GM19351 (cell line): ENCODE measurements around the gene PPP2R5C.

ENCODE experiments used
- ATAC-seq: cut with Tn5 transposase; IDR thresholded peaks from one replicate; pipeline ENCODE4 v1.9.1; 2021; ENCODE audit warnings: mild to moderate bottlenecking, moderate library complexity; ENCODE audit not compliant: unreplicated experiment

The PPP2R5C gene

DNA sequence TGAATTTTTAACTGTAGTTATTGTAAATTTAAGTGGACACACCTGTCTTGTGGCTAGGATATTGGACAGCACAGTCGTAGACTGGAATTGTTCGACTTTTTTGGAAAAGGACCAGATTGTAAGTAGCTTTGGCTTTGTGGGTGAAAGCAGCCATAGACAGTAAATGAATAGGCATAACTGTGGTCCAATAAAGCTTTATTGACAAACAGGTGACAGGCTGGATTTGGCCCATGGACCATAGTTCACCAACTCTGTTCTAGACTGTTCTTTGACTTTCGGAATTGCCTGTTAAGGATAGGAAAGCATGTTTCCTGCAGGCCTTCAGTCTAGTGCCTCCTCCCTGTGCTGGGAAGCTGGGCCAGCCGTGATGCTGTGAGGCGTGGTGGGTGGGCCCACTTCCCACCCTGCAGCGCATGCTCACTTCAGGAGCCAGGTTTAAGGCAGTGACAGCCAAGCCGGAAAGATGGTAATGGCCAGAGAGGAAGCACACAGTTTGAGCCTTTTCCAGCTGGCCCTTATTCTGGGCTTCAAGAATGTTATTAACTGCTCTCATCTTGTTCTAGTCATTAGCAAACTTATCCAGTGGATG, 51.8 kb downstream of the PPP2R5C start:
- ATAC-seq: no peak

DNA sequence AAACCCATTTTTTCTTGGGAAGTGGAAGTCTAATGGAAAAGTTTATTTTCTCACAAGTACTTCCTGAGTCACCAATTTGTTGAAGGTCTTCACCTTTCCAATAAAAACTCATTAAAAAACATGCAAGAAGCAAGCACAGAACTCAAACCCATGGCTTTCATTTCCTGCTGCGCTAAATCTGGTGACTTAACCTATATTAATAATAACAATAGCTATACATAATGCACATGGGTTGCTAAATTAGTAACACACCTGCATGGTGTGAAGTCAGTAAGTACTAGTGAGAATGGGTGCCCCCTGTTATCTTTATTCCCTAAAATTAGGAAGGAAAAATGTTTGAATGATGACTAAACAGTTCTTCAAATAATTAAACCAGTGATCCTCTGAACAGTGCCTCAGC, 52.3 kb downstream of the PPP2R5C start:
- no peak for ATAC-seq

DNA sequence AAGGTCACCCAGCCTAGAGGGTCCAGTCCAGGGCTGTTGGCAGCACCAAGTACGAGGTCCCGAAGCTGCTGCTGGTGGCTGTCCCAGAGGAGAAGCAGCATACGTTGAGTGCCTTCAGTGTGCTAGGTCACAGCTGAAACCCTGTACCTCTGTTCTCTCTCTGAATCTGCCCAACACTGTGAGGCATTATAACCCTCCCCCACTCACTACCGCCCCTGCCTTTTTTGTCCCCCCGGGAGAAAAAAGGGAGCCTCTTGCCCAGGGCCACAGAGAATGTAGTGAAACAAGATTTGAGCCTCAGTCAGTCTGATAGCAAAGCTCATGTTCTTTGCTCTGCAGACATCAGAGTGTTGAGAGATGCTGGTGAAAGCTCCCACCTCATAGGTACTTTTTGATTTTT, 53.4 kb downstream of the PPP2R5C start:
- ATAC-seq: no peak

DNA sequence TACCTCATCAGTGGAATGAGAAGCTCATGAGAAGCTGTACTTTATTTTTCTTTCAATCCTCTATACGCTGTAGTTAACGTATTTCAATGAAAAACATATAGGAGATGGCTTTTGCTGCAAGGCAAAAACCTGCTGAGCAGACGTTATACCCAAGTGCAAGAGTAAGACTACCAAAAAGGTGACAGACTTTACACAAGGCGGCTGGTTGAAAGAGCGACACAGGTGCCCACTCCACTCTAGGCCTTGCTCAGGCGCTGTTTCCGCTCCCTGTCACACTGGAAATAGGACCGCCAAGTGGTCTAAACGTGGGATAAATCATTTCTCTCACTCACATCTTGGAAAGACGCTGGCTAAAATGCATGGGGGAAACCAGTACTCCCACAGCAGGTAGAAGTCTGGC, 54.5 kb downstream of the PPP2R5C start:
- no peak for ATAC-seq

DNA sequence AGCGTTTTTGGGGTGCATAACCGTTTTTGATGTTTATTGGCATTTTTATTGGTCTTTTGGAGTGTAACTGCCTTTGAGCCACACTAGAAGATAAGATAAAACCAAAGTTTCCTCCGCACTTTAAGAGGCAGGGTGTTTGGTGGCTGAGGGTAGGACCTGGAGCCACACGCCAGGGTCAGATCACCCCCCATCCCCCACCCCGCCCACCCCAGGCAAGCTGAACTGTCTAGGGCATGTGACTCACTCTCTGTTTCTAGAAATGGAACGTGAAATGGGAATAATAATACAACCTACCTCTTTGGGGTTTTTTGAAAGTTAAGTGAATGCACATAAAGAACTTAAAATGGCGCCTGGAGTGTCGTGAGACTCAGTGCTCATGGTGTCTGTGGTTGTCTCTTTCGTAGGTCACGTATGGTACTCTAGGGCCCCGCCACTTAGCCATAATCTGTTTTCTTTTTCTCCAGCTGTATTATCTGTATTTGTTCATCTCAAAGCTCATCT, 56.0 kb downstream of the PPP2R5C start:
- no peak for ATAC-seq

DNA sequence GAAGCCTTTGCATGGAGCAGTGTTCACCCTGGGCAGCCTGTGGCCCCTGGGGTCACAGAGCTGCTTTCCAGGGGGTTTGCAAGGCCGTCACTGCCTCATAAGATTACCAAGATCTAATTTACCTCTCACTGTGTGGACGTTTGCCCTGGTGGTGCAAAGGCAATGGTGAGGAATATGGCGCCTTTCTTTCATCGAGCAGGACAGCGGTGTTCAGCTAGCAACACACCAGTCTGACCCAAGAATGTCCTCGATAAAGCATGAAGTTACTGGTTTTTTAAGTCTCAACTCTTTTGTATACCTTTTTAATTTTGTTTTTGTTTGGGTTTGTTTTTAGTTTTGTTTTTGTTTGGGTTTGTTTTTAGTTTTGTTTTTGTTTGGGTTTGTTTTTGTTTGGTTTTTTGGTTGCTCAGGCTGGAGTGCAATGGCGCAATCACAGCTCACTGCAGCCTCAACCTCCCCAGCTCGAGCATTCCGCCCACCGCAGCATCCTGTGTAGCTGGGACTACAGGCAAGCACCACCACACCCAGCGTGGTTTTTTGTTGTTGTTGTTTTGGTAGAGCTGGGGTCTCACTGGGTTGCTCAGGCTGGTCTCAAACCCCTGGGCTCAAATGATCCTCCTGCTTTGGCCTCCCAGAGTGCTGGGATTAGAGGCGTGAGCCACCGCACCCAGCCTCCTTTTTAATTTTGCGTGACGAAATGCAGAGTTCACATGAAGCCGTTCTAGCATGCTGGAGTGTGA, 57.9 kb downstream of the PPP2R5C start:
- ATAC-seq: no peak

DNA sequence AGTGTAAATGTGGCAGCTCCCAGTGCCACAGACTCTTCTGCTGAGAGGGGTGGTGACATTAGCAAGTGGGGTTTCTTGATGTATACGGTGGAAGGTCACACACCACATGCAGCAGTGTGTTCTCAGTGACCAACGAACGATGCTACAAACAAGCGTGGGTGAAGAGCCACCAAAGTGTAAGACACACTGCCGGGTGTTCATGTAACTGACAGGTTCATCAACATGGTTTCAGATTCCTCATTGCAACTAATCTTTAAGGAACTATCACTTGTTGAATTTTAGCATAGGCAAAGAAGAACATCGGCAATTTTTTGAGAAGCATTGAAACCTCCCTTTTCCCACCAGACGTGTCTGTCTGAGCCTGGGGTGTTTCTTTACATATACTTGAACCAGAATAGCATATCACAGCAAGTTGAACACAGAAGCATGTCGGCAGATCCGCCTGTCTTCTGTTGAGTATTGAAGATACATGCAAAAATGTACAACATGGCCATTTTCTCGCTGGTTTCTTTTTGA, 58.8 kb downstream of the PPP2R5C start:
- ATAC-seq: peak; percentile 29

DNA sequence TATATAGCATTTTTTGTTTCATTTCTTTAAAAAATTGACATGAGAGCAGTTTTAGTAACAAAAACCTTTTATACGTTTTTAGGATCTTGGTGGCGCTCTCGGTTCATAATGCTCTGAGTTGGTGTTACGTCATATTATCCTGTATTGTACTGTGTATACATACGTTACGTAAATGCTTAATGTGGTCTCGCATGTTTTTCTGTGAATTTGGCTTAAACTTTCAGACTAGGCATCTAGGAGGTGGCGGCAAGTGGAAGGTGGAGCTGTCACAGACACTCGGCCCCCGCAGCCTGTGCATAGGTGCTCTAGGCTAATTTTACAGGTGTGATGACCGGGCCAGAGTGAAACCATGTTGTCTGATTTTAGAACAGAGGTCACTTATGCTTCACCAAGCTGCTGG, 60.0 kb downstream of the PPP2R5C start:
- no peak for ATAC-seq

DNA sequence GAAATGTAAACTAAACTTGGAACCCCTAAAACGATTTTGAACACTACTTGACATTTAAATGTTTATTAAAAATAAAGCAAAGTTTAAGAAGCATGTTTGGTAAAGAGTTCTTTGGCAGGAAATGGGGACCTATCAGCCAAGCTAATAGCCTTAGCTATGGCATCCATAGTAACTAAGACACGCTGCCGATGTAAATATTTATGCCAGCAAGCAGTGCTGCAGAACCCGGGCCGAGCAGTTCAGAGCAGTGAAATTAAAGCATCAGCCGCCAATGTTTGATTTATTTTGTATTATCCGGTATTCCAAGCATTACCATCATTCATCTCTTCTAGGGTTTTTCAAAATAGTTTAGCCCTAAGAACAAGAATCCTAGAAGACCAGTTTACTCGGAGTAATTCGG, 61.6 kb downstream of the PPP2R5C start:
- no peak for ATAC-seq

DNA sequence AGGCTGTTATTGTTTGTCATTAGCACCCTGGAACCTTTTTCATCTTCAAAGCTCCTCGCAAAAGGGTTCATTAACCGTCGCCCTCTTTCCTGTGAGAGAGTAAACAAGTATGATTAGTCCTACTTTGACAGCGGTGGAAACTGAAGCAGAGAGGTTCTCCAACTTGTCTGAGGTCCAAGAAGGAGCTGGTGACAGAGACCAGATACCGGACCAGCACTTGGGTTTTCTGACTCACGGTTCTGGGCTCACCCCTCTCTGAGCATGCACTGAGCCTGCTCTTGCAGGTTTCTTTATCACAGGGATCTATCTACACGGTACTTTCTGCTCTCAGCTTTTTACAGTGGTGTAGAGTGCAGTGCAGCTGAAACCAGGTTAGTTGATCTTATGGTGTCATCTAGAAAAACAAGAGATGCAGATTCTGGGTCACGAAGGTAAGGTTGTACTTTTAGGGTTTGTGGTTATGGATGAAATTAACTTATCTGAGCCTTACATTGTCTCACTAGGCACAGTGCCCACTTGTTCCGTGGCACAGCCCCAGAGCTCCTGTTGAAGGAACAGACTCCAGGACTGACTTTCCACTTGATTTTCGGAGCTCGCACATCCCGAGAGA, 62.1 kb downstream of the PPP2R5C start:
- peak; percentile 57 for ATAC-seq

DNA sequence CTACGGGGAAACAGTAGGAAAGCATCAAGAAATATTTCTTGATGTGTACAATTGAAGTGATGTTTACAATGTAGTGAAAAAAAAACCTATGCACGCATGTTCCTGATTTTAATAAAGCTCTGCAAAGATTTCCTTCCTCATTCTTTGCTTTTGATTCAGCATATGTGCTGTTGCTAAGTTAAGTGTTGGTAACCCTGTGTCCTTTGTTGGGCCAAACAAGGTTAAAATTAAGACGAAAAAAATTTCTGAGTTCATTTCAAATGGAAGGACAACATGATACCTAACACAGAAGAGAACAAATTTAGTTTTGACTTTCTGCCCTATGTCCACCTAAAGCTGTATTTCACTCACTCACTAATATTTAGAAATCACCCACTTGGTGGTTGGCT, 62.8 kb downstream of the PPP2R5C start:
- peak; percentile 0 for ATAC-seq

DNA sequence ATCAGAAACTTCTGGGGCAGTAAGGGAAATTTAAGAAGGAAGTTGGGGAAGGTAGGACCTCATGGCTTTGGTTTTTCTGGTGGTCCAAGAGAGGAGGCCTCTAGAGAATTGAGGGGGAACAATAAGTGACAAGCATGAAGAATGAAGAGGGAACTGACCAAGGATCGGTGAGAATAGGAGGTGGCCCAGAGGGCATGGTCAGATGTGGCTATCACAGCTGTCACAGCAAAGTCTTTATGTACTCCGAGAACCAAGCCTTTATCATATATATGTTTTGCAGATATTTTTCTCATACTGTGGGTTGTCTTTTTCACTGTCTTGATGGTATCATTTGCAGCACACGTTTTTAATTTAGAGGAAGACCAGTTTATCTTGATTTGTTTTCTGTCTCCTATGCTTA, 64.3 kb downstream of the PPP2R5C start:
- ATAC-seq: no peak

DNA sequence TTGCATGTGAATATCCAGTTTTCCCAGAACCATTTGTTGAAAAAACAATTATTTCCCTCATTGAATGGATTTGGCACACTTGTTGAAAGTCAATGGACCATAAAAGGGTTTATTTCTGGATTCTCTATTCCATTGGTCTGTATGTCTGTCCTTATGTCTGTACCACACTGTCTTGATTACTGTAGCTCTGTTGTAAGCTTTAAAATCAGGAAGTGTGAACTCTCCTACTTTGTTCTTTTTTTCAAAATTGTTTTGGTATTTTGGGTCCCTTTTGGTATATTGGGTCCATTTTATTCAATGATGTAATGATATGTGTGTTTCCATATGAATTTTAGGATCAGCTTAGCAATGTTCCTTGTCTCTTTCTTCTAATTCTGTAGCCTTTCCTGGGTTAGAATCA, 64.8 kb downstream of the PPP2R5C start:
- no peak for ATAC-seq

DNA sequence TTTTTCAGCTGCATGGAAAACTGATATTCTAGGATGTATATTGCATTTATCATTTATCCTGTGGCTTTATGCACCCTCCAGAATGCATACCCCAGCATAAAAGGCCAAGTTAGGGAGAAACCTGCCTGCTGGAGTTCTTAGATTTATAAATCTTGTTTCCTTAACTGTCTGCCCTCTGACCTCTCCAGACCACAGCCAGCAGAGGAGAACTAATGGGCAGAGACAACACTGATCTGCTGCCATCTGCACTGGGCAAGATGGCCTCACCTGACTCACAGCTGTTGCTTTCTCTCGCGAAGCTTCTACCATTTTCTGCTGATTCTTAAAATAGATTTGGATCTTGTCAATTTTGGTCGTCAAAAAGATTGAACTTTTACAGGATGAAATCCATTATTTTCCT, 65.8 kb downstream of the PPP2R5C start:
- no peak for ATAC-seq

DNA sequence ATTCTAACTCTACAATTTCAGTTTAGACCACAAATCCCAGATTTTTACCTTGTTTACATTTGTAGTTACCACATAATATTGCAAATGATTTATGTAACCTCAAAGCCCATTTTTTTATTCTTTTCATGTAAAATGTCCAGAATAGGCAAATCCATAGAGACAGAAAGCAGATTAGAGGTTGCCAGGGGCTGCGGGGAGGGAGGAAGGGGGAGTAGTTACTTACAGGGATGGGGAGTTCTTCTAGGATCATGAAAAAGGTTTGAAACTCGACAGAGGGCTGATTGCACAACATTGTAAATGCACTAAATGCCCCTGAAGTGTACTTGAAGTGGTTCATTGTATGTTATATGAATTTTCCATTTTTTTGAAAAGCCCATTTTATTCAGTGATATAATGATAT, 66.5 kb downstream of the PPP2R5C start:
- ATAC-seq: no peak

DNA sequence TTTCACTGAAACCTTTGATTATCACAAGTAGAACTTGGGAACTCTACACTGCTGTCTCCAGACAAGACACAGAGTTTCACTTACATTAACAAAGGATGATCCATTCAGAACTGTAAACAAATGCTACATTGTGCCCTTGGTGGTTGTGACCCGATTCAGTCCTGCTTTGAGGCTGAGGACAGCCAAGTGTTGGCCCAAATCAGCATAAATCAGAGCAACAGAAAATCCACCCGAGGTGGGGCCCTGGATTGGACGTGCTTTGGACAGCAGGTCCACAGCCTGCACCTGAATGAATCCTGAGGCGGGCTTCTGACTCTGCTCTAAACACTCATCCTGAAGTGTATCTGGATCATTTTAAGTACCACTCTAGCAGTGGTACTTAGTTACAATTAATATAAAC, 68.8 kb downstream of the PPP2R5C start:
- ATAC-seq: no peak

DNA sequence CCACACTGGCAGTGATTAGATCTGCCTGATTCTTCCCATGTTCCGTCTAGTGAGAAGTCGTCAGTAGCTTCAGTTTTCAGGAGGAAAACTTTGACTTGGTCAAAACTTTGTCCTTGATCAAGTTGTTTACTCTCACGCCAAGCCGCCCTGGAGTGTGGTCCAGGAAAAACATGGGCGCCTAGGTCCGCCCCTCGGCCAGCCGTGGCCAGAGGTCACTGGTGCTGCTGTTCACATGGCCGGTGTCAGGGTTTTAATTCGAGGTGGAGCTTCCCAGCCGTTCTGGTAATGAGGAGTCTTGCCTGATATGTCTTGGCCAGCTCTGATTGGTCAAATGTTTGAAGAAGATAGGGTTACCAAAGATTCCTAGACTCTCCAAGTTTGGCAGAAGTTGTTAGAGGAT, 71.5 kb downstream of the PPP2R5C start:
- ATAC-seq: no peak

DNA sequence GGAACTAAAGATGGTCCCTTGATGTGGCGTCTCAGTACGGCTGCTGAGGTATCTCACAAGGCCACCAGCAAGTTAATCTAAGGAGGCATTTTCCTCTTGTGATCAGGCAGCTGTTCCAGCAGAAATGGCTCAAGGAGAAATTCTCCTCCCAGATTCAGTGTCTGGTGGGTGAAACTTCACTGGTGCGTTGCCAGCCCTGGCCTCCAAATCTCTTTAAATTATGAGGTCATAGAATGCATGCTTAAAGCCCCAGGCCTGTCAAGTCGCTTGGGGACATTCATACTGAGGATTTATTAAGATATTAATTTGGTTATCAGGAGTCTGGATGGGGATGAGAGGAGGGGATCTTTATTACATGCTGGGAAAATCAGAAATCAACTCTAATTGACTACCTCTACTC, 72.9 kb downstream of the PPP2R5C start:
- no peak for ATAC-seq

DNA sequence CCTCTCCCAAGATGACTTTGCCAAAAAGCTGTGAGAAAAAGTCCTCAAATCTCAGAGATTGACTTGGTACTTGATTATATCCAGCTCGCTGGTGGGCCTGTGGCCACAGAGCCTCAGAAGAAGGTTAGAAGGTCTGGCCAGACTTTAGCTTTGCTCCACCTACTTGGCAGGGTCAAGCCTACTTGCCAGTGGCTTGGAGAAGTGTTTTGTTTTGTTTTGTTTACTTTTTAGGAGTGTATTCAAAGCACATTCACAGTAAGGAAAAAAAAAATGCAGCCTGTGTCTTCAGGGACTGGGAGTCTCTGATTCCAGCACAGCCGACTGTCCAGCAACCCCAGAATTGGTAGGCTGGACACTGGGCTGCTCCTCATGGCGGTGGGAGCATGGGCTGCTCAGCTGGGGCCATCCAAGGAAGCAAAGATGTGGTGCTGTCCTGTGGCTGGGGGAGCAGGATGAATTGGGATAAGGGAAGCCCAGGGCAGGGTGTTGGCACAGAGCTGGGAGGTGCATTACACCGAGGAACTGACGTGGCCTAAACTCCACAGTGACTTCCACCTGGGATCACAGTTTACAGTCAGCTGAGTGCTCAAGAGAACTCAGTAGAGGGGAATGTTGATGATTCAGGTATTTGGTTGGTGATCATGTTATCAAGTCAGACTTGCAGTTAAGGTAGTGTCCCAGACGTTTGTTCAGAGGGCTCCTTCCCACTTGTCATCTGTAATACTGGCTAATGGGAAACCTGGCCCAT, 73.5 kb downstream of the PPP2R5C start:
- ATAC-seq: no peak

DNA sequence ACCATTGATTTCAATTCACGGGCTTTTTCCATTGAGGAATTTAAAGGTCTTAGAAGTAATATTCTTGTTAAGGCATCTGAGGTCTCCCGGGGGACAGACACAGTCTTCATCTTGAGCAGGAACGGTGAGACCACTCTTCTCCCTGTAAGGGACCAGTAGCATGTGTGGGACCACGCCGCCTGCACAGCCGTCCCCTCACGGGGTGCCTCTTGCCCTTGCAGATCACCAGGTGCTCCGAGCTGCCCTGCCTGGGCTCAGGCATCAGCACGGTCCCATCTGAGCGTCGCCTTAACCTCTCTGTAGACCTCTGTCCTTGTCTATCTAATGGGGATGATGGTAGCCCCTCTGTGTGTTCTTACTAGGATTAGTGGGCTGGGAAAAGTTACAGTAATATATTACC, 74.1 kb downstream of the PPP2R5C start:
- no peak for ATAC-seq

DNA sequence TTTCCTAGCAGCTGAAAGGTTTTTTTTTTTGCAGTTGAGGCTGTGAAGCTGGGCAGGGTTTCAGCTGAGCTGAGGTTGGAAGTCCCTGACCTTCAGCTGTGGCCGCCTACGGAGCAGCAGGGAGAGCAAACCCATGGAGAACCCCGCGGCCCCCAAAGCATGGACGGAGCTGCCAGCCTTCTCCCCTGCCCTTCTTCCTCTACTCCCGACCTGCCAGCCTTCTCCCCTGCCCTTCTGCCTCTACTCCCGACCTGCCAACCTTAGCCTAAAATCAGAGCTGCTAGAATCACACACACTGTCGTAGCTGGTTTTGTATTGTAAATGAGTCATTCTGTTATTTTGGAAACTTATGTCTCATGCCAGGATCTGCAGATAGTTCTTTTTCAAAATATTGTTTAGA, 74.6 kb downstream of the PPP2R5C start:
- ATAC-seq: no peak
